DMS 273 (cell line): ENCODE data around the gene STRIT1.
"Not testable (repeated sequence)": the region's sequence is repeated elsewhere in the genome, so short reads cannot be mapped to it uniquely, and the experiment has no call there.

Experiments
- DNase-seq: peaks from one replicate; lab custom pipeline; 2025; ENCODE audit not compliant: unreplicated experiment; lab: John Stamatoyannopoulos, UW

The STRIT1 gene

GRCh38 chr3:155313916-155314315 lies 20.4 kb upstream of the STRIT1 start:
- no peak for DNase-seq

- no peak for DNase-seq
Measured at GRCh38 chr3:155313300-155313699, 19.8 kb upstream of the STRIT1 start.

GRCh38 chr3:155312781-155313180 lies 19.3 kb upstream of the STRIT1 start:
- DNase-seq, result no peak

- DNase-seq, result no peak
Measured at GRCh38 chr3:155309581-155309980, 16.1 kb upstream of the STRIT1 start.

- no peak for DNase-seq
Measured at GRCh38 chr3:155308831-155309230, 15.3 kb upstream of the STRIT1 start.

- no peak for DNase-seq
Measured at GRCh38 chr3:155307183-155307582, 13.7 kb upstream of the STRIT1 start.

- DNase-seq, result no peak
Measured at GRCh38 chr3:155304394-155304793, 10.9 kb upstream of the STRIT1 start.

- no peak for DNase-seq
Measured at GRCh38 chr3:155303540-155304097, 10.1 kb upstream of the STRIT1 start.

- DNase-seq, result no peak
Measured at GRCh38 chr3:155302891-155303290, 9.4 kb upstream of the STRIT1 start.

GRCh38 chr3:155302481-155302880 lies 9.0 kb upstream of the STRIT1 start:
- no peak for DNase-seq

GRCh38 chr3:155297100-155297499 lies 3.6 kb upstream of the STRIT1 start:
- no peak for DNase-seq

GRCh38 chr3:155296413-155296812 lies 2.9 kb upstream of the STRIT1 start:
- DNase-seq, result no peak

GRCh38 chr3:155292693-155293092 lies 790 bp downstream of the STRIT1 start:
- no peak for DNase-seq

- DNase-seq, result no peak
Measured at GRCh38 chr3:155292133-155292532, 1.4 kb downstream of the STRIT1 start.

- no peak for DNase-seq
Measured at GRCh38 chr3:155286736-155287135, 6.7 kb downstream of the STRIT1 start.

GRCh38 chr3:155285936-155286335 lies 7.5 kb downstream of the STRIT1 start:
- no peak for DNase-seq

GRCh38 chr3:155283092-155284056 lies 10.1 kb downstream of the STRIT1 start:
- no peak for DNase-seq

GRCh38 chr3:155282385-155283091 lies 10.9 kb downstream of the STRIT1 start:
- no peak for DNase-seq

- DNase-seq, result no peak
Measured at GRCh38 chr3:155281912-155282311, 11.6 kb downstream of the STRIT1 start.

- DNase-seq, result not testable (repeated sequence)
Measured at GRCh38 chr3:155276089-155276488, 17.4 kb downstream of the STRIT1 start.

GRCh38 chr3:155275159-155275754 lies 18.2 kb downstream of the STRIT1 start:
- not testable (repeated sequence) for DNase-seq
